ENCODE data around the gene C22orf15. TPM values are rescaled to one million over a fixed set of nuclear protein-coding genes. Genes with fewer than 3 reads are reported as not detected.
A peak's percentile ranks its signal among the peaks of the same experiment; 100 is the strongest.

C22orf15 gene
- total and polyA plus RNA-seq, 9 of the 15 experiments (the other 6 are each of a cell fraction or from before 2014, with no cell fraction given), result 0.07 TPM; not detected in 8

GRCh38 chr22:23767673-23768548 lies 5.1 kb downstream of the C22orf15 start, which contains the start of gene CHCHD10 (continued):
- no peak for TF ChIP-seq ATF2 (CRISPR knock-in tag; IDR thresholded peaks at IDR 0.05)
- 0 out of 2 replicates have a peak, but pooled peaks have one; percentile 31 for TF ChIP-seq KAT7 (CRISPR knock-in tag; IDR thresholded peaks at IDR 0.05; ENCODE audit: borderline replicate concordance)
- no peak for TF ChIP-seq EHMT2 (IDR thresholded peaks at IDR 0.05)
- peak; percentile 82 for TF ChIP-seq POLR2H (tag; IDR thresholded peaks at IDR 0.05; ENCODE audit: low read depth)
- TF ChIP-seq FOSL1 (tag; conservative IDR thresholded peaks at IDR 0.05), result no peak
- peak; percentile 77; the same call in 1 of the 2 replicates for TF ChIP-seq ZSCAN29 (IDR thresholded peaks at IDR 0.05)
- TF ChIP-seq MGA (IDR thresholded peaks at IDR 0.05), result peak; percentile 78
- TF ChIP-seq ZNF133 (CRISPR knock-in tag; IDR thresholded peaks at IDR 0.05), result no peak
